Cardiac muscle cell (in vitro differentiated cells and primary cell): ENCODE measurements around the gene KIF4A. TPM values are rescaled to one million over a fixed set of nuclear protein-coding genes. Genes with fewer than 3 reads are reported as not detected.
"Not testable (repeated sequence)": the region's sequence is repeated elsewhere in the genome, so short reads cannot be mapped to it uniquely, and the experiment has no call there.

ENCODE experiments used
- DNase-seq, 2 donors: peaks; one replicate each; pipeline versions ENCODE4 v3.0.0 to v3.0.0-alpha.2; 2010 to 2017; ENCODE audit warnings: low read depth in 1 of 2, low spot score in 1 of 2
- H3K27ac ChIP-seq: fragments of 200-600 bp; sonication (generic); 2 replicates; pipeline ENCODE4 v1.5.1; 2016
- H3K27me3 ChIP-seq: fragments of 200-600 bp; sonication (generic); 2 replicates; pipeline ENCODE4 v1.6.0; 2016; ENCODE audit warnings: control low read depth
- H3K36me3 ChIP-seq: fragments of 200-600 bp; sonication (generic); 2 replicates; pipeline ENCODE4 v1.5.1; 2016; ENCODE audit warnings: control low read depth
- H3K4me1 ChIP-seq: fragments of 200-600 bp; sonication (generic); 2 replicates; pipeline ENCODE4 v1.8.1; 2017; ENCODE audit warnings: low read depth, mild to moderate bottlenecking, mixed run types
- H3K4me3 ChIP-seq: fragments of 200-600 bp; sonication (generic); 2 replicates; pipeline ENCODE4 v1.5.1; 2016; ENCODE audit warnings: mild to moderate bottlenecking
- H3K9me3 ChIP-seq: fragments of 200-600 bp; sonication (generic); 2 replicates; pipeline ENCODE4 v1.5.1; 2017; ENCODE audit warnings: low read depth, mild to moderate bottlenecking, control low read depth
- CTCF ChIP-seq: IDR thresholded peaks from 2 replicates; pipeline ENCODE4 v1.5.1; 2012; ENCODE audit warnings: low read depth, mild to moderate bottlenecking, low read length
- polyA plus RNA-seq: library from polyadenylated mRNA; unstranded; fragments of >200 nt; fragmentation: Nextera tagmentation; extraction: Ambion mirVana; gene quantifications from 2 replicates; pipeline ENCODE4 v1.2.1, GENCODE V29; 2016
- total RNA-seq: library from RNA; depleted of rRNA; stranded (reverse); fragments of >200 nt; gene quantifications from 2 replicates; pipeline ENCODE4 v1.2.3, GENCODE V29; 2016

The KIF4A gene
- total RNA-seq (3.5 and 25.1 TPM in 2 replicates), polyA plus RNA-seq (4.7 and 22.7 TPM in 2 replicates)

GRCh38 chrX:70289793-70290770 lies at the start of gene KIF4A, which contains the start of gene PDZD11:
TSS of gene KIF4A (plus strand) at chrX:70290104. CDS start at chrX:70290459, 355 bp downstream.
TSS of gene PDZD11 (minus strand) at chrX:70289927. CDS start at chrX:70289341, 586 bp downstream.
- Histone ChIP-seq H3K27me3 (no peaks in the 10 kb centered on the region), H3K4me1 (no peaks in the 10 kb centered on the region), H3K9me3 (no peaks in the 10 kb centered on the region), H3K27ac (peak within 1 kb of the TSS; percentile 50), H3K4me3 (peak within 1 kb of the TSS; percentile 49), H3K36me3 (no peaks in the 10 kb centered on the region)
- DNase-seq = peak; percentile 83 to 86
- no peak for TF ChIP-seq CTCF

- Histone ChIP-seq H3K36me3 (no peaks in the 10 kb centered on the region), H3K27me3 (no peaks in the 10 kb centered on the region), H3K4me3 (no peak overlapping the region), H3K27ac (no peak overlapping the region), H3K9me3 (no peaks in the 10 kb centered on the region), H3K4me1 (no peaks in the 10 kb centered on the region)
- TF ChIP-seq CTCF = no peak
- DNase-seq = no peak
Measured at GRCh38 chrX:70240751-70241150, 49.2 kb upstream of the KIF4A start.

- Histone ChIP-seq H3K27me3 (no peaks in the 10 kb centered on the region), H3K4me3 (no peak overlapping the region)
- no peak for TF ChIP-seq CTCF
Measured at GRCh38 chrX:70241501-70241900, 48.4 kb upstream of the KIF4A start.

GRCh38 chrX:70243601-70244000 lies 46.3 kb upstream of the KIF4A start:
- not testable (repeated sequence) for H3K9me3 ChIP-seq, H3K4me3 ChIP-seq, H3K4me1 ChIP-seq, H3K36me3 ChIP-seq, H3K27me3 ChIP-seq, DNase-seq, H3K27ac ChIP-seq

More at GRCh38 chrX:70241501-70241900, 48.4 kb upstream of the KIF4A start:
- DNase-seq = no peak
- Histone ChIP-seq H3K36me3 (no peaks in the 10 kb centered on the region), H3K4me1 (no peaks in the 10 kb centered on the region), H3K27ac (no peak overlapping the region), H3K9me3 (no peaks in the 10 kb centered on the region)

GRCh38 chrX:70244881-70245280 lies 45.0 kb upstream of the KIF4A start:
- no peak for DNase-seq
- H3K4me1 ChIP-seq = no peaks in the 10 kb centered on the region
- no peaks in the 10 kb centered on the region for H3K36me3 ChIP-seq
- no peak overlapping the region for H3K4me3 ChIP-seq
- H3K27me3 ChIP-seq = no peaks in the 10 kb centered on the region
- no peaks in the 10 kb centered on the region for H3K9me3 ChIP-seq
- no peak for TF ChIP-seq CTCF
- no peak overlapping the region for H3K27ac ChIP-seq

GRCh38 chrX:70247252-70247651 lies 42.7 kb upstream of the KIF4A start:
- Histone ChIP-seq H3K4me3 (no peak overlapping the region), H3K4me1 (no peaks in the 10 kb centered on the region), H3K36me3 (no peaks in the 10 kb centered on the region), H3K27ac (no peak overlapping the region), H3K27me3 (no peaks in the 10 kb centered on the region), H3K9me3 (no peaks in the 10 kb centered on the region)
- TF ChIP-seq CTCF = no peak
- no peak for DNase-seq
